ENCODE results near the gene TCF23. TPM values are rescaled to one million over a fixed set of nuclear protein-coding genes. Genes with fewer than 3 reads are reported as not detected.

Gene TCF23
- total and polyA plus RNA-seq, 2 of the 4 experiments (the other 2 are of a cell fraction), result not detected

GRCh38 chr2:27126252-27126710, 22.5 kb upstream of the TCF23 start:
- Histone ChIP-seq H2BK15ac (ENCODE audit: low read depth, low read length) (no peak overlapping the region), H4K5ac (ENCODE audit: low read depth, low read length) (no peak overlapping the region), H3K9me1 (ENCODE audit: insufficient read depth, low read length) (0 out of 2 replicates have a peak, but pooled peaks cover 4% of the 10 kb centered on the region), H4K20me1 (ENCODE audit: insufficient read depth, low read length) (peaks cover 3% of the 10 kb centered on the region), H3K9me3 (ENCODE audit: control insufficient read depth, insufficient read depth, low read length) (no peaks in the 10 kb centered on the region), H3K79me1 (ENCODE audit: low read depth in 1 of 2, low read length in 2 of 2) (no peaks in the 10 kb centered on the region), H4K8ac (ENCODE audit: low read depth in 2 of 2, low read length in 2 of 2) (no peak overlapping the region), H3K9ac (ENCODE audit: low read depth, low read length) (no peak overlapping the region), H3K4me3 (ENCODE audit: insufficient read depth, low read depth, low read length) (no peak overlapping the region), H2BK120ac (ENCODE audit: low read depth, low read length) (no peak overlapping the region), H2BK20ac (ENCODE audit: low read depth, low read length) (no peak overlapping the region), H3K56ac (ENCODE audit: extremely low read depth, insufficient read depth, low read length) (no peak overlapping the region), H3K4me2 (ENCODE audit: low read depth, low read length) (no peak overlapping the region), H3K14ac (replicated peaks; ENCODE audit: low read depth, low read length) (no peak overlapping the region), H3K18ac (ENCODE audit: low read depth, low read length) (no peak overlapping the region), H4K91ac (ENCODE audit: insufficient read depth, low read depth, low read length) (no peak overlapping the region), H2AK5ac (ENCODE audit: low read depth, low read length) (no peak overlapping the region), H2AK9ac (replicated peaks; ENCODE audit: low read depth, low read length, poor library complexity) (no peak overlapping the region), H3K27ac (ENCODE audit: insufficient read depth, low read length) (no peak overlapping the region), H3K4me1 (ENCODE audit: control insufficient read depth, insufficient read depth, low read length) (peaks cover 1% of the 10 kb centered on the region; the same call in 1 of the 2 replicates), H3K27me3 (ENCODE audit: control insufficient read depth, insufficient read depth, low read length) (peaks cover 25% of the 10 kb centered on the region), H3K4ac (ENCODE audit: low read depth, low read length) (no peak overlapping the region), H2BK5ac (ENCODE audit: low read depth, low read length, poor library complexity, severe bottlenecking) (no peak overlapping the region), H2AFZ (replicated peaks; ENCODE audit: low read length, poor library complexity) (no peak overlapping the region), H3K36me3 (ENCODE audit: control insufficient read depth, insufficient read depth, low read length) (peaks cover 17% of the 10 kb centered on the region; the same call in 1 of the 2 replicates), H3K23ac (ENCODE audit: low read depth, low read length) (no peak overlapping the region)
- ATAC-seq (ENCODE audit: low read depth), result no peak
- in situ Hi-C loops (cut with MboI; ENCODE audit: low sequenced_read_pairs) (no loop called here), dilution Hi-C loops (cut with HindIII; ENCODE audit: low sequenced_read_pairs, unreplicated experiment) (no loop called here), intact Hi-C loops (cut with micrococcal nuclease) (no loop called here)
- no peak for DNase-seq
- ChIA-PET CTCF (interaction anchor here (0.7 kb wide), 1 partner anchor 7 kb away, joined by 4 read pairs; no protein-coding TSS in a partner anchor), POLR2A (ENCODE audit: unreplicated experiment) (no interaction called here)
- TF ChIP-seq BHLHE40 (IDR thresholded peaks at IDR 0.05; ENCODE audit: low read depth, low read length) (no peak), POLR2A (IDR thresholded peaks at IDR 0.05; ENCODE audit: low read depth, low read length) (no peak), MXI1 (IDR thresholded peaks at IDR 0.05; ENCODE audit: borderline replicate concordance, low read depth, low read length) (no peak), RFX5 (IDR thresholded peaks at IDR 0.05; ENCODE audit: low read depth, low read length) (no peak)
- WGBS, 2 experiments (ENCODE audit: extremely low coverage in 2 of 2, insufficient read length in 1 of 2), result no CpG with 5 or more reads among the region's 5 CpGs
- no TSS peak for BruUV-seq (replicated peaks)
